Measurements from ENCODE around the gene TET2.
A peak's percentile ranks its signal among the peaks of the same experiment; 100 is the strongest.

The TET2 gene

GRCh38 chr4:105305019-105305836 is 158.6 kb downstream of the TET2 start:
- DNase-seq, result no peak

GRCh38 chr4:105306158-105306781 is 159.6 kb downstream of the TET2 start:
- DNase-seq, result peak; percentile 31

- DNase-seq, result no peak
Observed at GRCh38 chr4:105306820-105307219, 160.1 kb downstream of the TET2 start.

- DNase-seq, result no peak
Observed at GRCh38 chr4:105318486-105318885, 171.8 kb downstream of the TET2 start.

GRCh38 chr4:105327222-105327621 is 180.5 kb downstream of the TET2 start:
- no peak for DNase-seq

- no peak for DNase-seq
Observed at GRCh38 chr4:105327956-105328355, 181.3 kb downstream of the TET2 start.

- no peak for DNase-seq
Observed at GRCh38 chr4:105329081-105329480, 182.4 kb downstream of the TET2 start.

Data from NCI-H2029 (cell line).